GM12878 (cell line): Measurements from ENCODE around the gene RBBP5. TPM values are rescaled to one million over a fixed set of nuclear protein-coding genes. Genes with fewer than 3 reads are reported as not detected.

ENCODE experiments used
- REST ChIP-seq: IDR thresholded peaks from 2 replicates; pipeline ENCODE4 v1.6.1; 2012; ENCODE audit warnings: mild to moderate bottlenecking, low read depth, low read length
- polyA plus RNA-seq, 11 experiments: library from polyadenylated mRNA; depleted of rRNA in 4 of 11; unstranded in 6 of 11; stranded (reverse) in 5 of 11; fragments of >200 nt; fragmentation: Nextera tagmentation in 4 of 11; fragmentation: Illumina TruSeq in 1 of 11; extraction: Ambion mirVana in 4 of 11; extraction: Trizol in 1 of 11; gene quantifications; 1 replicate in 1 of 11; 2 replicates in 10 of 11; pipeline versions ENCODE4 v1.2.1 to v1.2.3, GENCODE V29; 2011 to 2016; ENCODE audit warnings: inconsistent platforms in 2 of 11, missing spikeins in 2 of 11, low read depth in 1 of 11
- total RNA-seq, 4 experiments: library from RNA; depleted of rRNA in 3 of 4; stranded (reverse); fragments of >200 nt in 3 of 4; fragmentation: Illumina TruSeq in 1 of 4; extraction: Trizol in 1 of 4; gene quantifications; 2 replicates each; pipeline versions ENCODE4 v1.2.1 to v1.2.3, GENCODE V29; 2013 to 2021
- TF ChIP-seq, protein P1 (sequence below): fragments of 450-650 bp; IDR thresholded peaks from 2 replicates; pipeline ENCODE4 v1.6.1; 2016; ENCODE audit warnings: mild to moderate bottlenecking, moderate library complexity, borderline replicate concordance

Gene RBBP5
- total and polyA plus RNA-seq, 10 of the 15 experiments (the other 5 are each of a cell fraction or from before 2014, with no cell fraction given) = 10.0 to 20.6 (median 14.8) TPM

GRCh38 chr1:205069371-205070125, 52.2 kb downstream of the RBBP5 start (continued):
- no peak for TF ChIP-seq REST
- TF ChIP-seq, protein P1, sequence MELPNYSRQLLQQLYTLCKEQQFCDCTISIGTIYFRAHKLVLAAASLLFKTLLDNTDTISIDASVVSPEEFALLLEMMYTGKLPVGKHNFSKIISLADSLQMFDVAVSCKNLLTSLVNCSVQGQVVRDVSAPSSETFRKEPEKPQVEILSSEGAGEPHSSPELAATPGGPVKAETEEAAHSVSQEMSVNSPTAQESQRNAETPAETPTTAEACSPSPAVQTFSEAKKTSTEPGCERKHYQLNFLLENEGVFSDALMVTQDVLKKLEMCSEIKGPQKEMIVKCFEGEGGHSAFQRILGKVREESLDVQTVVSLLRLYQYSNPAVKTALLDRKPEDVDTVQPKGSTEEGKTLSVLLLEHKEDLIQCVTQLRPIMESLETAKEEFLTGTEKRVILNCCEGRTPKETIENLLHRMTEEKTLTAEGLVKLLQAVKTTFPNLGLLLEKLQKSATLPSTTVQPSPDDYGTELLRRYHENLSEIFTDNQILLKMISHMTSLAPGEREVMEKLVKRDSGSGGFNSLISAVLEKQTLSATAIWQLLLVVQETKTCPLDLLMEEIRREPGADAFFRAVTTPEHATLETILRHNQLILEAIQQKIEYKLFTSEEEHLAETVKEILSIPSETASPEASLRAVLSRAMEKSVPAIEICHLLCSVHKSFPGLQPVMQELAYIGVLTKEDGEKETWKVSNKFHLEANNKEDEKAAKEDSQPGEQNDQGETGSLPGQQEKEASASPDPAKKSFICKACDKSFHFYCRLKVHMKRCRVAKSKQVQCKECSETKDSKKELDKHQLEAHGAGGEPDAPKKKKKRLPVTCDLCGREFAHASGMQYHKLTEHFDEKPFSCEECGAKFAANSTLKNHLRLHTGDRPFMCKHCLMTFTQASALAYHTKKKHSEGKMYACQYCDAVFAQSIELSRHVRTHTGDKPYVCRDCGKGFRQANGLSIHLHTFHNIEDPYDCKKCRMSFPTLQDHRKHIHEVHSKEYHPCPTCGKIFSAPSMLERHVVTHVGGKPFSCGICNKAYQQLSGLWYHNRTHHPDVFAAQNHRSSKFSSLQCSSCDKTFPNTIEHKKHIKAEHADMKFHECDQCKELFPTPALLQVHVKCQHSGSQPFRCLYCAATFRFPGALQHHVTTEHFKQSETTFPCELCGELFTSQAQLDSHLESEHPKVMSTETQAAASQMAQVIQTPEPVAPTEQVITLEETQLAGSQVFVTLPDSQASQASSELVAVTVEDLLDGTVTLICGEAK = no peak
